NCI-H187 treated with DMSO at 0.1 percent for 48 hours (cell line): ENCODE results near the gene LPCAT4.
"Not testable (repeated sequence)": the region's sequence is repeated elsewhere in the genome, so short reads cannot be mapped to it uniquely, and the experiment has no call there.

Experiments
- DNase-seq: peaks from one replicate; lab custom pipeline; 2025; lab: John Stamatoyannopoulos, UW

LPCAT4 gene, protein sequence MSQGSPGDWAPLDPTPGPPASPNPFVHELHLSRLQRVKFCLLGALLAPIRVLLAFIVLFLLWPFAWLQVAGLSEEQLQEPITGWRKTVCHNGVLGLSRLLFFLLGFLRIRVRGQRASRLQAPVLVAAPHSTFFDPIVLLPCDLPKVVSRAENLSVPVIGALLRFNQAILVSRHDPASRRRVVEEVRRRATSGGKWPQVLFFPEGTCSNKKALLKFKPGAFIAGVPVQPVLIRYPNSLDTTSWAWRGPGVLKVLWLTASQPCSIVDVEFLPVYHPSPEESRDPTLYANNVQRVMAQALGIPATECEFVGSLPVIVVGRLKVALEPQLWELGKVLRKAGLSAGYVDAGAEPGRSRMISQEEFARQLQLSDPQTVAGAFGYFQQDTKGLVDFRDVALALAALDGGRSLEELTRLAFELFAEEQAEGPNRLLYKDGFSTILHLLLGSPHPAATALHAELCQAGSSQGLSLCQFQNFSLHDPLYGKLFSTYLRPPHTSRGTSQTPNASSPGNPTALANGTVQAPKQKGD

GRCh38 chr15:34367101-34368081 lies at the start of gene LPCAT4:
TSS of gene LPCAT4 (minus strand) at chr15:34367196. CDS start at chr15:34367100, 96 bp downstream.
- DNase-seq = no peak

GRCh38 chr15:34409511-34409910 lies 42.5 kb upstream of the LPCAT4 start:
- not testable (repeated sequence) for DNase-seq

GRCh38 chr15:34408973-34409372 lies 42.0 kb upstream of the LPCAT4 start:
- not testable (repeated sequence) for DNase-seq

- not testable (repeated sequence) for DNase-seq
Observed at GRCh38 chr15:34403899-34404298, 36.9 kb upstream of the LPCAT4 start.

GRCh38 chr15:34403160-34403598 lies 36.2 kb upstream of the LPCAT4 start:
- not testable (repeated sequence) for DNase-seq

GRCh38 chr15:34397637-34398259 lies 30.8 kb upstream of the LPCAT4 start:
- DNase-seq = not testable (repeated sequence)

DNA sequence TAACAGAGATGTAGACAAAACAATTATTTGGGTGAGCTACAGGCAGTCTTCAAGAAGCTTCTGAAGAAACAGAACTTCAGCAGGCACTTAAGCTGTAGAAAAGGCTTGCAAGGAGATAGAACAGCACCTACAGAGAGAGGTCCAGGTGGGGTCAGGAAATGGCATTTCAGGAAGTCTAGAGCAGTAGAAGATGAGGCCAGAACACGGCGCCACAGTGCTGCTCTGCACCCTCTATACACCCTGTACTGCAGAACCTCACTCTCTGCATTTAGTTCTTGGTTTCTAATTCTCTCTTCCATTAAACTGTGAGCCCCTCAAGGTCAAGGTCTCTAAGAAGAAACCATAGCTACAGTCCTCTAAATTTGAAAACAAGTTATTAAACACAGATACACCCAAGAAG lies 26.0 kb upstream of the LPCAT4 start:
- not testable (repeated sequence) for DNase-seq

DNA sequence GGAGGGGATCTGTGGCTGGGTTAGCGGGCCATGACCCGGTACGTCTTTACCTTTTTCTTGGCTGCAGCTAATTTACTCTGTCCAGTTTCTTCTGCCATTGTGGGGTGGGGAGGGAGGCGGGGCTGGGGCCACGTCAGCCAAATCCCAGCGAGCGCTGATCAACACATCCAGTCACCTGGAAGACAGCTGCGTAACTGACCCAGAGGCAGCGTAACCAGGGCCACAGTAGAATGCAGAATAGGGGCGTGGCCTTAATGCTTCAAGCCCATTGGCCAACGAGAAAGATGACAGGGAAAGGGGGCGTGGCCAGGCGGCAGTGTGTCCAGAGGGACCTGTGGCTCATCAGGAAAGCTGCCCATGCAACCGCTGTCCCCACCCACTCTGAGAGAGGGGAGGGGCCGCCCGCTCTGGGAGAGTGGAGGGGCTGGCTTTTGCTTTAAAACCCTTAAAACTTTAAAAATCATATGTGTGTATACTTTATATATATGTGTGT lies 22.6 kb upstream of the LPCAT4 start:
- DNase-seq = not testable (repeated sequence)

DNA sequence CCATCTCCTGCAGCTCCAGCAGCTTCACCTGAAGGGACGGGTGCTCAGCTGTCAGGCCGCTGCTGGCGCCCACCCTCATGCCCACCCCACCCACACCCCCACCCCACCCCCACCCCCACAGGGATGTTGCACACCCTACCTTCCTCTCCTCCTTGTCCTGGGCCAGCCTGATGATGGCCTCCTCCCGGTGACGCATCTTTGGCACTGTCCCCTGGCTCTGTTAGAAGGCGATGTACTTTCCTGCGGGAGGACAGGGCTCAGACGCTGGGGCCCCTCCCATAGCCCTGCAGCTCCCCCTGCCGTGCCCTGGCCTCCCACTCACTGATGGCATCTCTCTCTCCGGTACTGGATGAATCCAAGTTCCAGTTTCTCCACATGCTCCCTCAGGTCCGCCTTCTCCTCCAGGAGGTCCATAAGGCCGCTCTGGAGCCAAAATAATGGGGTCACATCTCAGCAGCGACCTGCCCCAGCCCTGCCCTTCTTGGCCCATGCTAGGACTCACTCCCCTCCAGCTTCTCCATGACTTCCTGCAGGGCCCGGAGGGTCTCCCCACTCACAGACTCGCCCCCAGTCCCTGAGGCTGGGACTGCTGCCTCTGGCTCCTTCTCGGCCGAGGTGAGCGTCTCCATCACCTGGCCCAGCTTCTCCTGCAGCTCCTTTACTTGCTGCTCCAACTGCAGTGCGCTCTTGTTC lies 15.0 kb upstream of the LPCAT4 start:
- not testable (repeated sequence) for DNase-seq

- DNase-seq = not testable (repeated sequence)
Observed at GRCh38 chr15:34380491-34380890, 13.5 kb upstream of the LPCAT4 start.

DNA sequence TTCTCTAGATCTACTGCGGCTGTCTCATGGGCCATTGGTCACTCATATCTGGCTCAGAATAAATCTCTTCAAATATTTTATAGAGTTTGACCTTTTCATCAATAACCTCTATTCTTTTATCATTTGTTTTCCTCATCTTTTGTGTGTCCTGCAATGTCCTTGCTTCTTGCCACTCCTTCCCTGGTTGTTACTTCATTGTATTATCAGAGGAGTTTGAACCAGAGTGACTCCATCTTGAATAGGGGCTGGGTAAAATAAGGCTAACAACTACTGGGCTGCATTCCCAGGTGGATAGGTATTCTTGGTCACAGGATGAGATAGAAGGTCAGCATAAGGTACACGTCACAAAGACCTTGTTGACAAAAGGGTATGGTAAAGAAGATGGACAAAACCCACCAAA lies 9.9 kb upstream of the LPCAT4 start:
- no peak for DNase-seq

DNA sequence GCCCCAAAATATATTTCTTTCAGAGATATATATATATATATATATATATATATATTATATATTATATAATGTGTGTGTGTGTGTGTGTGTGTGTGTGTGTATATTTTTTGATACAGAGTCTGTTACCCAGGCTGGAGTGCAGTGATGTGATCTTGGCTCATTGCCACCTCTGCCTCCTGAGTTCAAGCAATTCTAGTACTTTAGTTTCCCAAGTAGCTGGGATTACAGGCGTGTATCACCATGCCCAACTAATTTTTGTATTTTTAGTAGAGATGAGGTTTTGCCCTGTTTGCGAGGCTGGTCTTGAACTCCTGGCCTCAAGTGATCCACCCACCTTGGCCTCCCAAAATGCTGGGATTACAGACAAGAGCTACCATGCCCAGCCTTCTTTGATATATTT lies 8.5 kb upstream of the LPCAT4 start:
- not testable (repeated sequence) for DNase-seq

DNA sequence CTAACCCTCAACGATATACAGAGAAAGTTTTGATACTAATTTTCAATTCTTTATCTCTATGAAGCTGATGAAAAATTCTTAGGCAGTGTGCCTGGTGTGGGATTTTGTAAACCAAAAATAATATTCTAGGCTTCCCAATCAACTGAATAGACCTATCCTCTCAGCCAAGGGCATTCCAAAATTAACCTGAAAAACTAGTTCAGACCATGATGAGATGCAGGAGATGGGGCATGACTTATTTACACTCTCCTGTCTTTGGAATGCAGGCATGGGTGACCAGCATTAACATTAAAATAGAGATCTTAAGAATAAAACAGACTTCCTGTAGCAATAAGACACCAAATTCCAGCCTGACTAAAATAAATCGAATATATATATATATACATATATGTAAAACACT lies 7.8 kb upstream of the LPCAT4 start:
- DNase-seq = no peak

DNA sequence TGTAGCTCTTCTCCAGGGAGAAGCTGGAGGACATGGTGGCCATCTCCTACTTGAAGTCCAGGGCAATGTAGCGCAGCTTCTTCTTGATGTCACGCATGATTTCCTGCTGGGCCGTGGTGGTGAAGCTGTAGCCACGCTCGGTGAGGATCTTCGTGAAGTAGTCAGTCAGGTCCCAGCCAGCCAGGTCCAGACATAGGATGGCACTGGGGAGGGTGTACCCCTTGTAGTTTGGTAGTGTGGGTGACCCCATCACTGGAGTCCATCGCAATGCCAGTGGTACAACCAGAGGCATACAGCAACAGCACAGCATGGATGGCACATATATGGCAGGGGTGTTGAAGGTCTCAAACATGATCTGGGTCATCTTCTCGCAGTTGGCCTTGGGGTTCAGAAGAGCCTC lies 7.0 kb upstream of the LPCAT4 start:
- no peak for DNase-seq

GRCh38 chr15:34370643-34371042 lies 3.6 kb upstream of the LPCAT4 start:
- no peak for DNase-seq

DNA sequence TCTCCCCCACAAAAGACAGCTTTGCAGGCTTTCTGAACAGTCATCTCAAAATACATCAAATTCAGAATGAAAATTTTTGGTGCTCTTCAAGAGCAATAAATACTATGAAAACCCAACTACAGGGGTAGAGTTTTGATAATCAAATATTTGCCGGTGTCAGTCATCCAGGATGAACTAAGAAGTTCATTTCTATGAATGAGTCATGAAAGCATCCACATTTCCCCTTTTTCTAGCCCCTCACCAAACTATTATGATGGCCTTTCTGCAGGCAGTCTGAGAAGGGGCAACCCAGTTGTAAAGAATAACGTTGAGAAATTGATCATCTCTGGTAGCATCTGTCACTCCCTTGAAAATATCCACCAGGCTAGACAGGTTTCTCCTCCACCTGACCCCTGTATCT lies 3.1 kb upstream of the LPCAT4 start:
- no peak for DNase-seq

DNA sequence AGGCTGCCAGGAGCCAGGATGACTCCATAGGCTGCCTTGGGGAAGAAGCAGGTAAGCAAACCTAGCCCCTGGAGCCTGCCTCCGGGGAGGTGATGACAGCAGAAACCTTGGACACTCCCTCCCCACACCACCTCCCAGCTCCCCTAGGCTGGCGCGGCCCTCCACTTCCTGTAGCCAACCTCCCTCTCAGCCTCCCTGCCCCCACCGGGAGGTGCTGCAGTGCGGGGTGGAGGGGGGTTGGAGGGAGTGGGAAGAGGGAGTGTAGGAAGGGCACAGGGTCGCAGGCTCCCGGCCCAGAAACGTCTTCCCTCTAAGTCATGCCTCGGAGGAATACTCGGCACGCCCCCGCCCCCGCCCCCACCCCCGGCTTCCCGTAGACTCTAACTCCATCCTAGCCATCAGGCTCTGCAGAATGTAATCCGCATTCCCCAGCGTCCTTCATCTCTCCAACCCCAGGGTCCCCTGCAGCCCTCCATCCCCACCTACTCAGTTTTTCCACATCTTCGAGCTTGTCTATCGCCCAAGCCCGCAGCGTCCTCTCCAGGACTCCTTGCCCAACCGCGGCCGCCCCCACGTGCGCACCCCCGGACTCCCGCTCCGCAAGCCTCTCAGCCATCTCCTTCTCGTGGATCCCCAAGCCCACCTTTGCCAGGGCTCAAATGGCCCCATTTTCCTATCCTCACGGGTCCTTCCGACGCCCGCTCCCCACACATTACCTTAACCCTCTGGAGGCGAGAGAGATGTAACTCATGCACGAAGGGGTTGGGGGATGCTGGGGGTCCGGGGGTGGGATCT lies 528 bp downstream of the LPCAT4 start:
- DNase-seq = no peak

DNA sequence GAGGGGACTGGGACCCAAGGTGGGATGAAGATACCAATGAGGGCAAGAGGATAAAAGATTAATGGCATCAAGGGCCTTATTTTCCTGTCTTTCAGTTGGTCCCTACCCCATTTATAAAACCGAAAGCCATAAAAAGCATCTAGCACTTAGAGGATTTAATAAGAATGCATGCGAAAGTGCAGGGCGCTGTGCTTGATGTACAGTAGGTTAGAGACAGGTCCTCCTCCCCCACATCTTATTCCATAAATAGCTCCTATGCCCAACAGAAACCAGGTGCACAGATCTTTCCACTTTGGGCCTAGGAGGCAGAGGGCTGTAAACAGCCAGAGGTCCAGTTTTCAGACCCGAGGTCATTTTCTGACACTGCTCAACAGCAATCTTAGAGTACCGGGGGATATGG lies 1.2 kb downstream of the LPCAT4 start:
- no peak for DNase-seq

- DNase-seq = no peak
Observed at GRCh38 chr15:34365091-34365825, 1.7 kb downstream of the LPCAT4 start.

- no peak for DNase-seq
Observed at GRCh38 chr15:34364041-34364440, 3.0 kb downstream of the LPCAT4 start.
